H9 (cell line): ENCODE measurements around the gene CARD19. TPM values are rescaled to one million over a fixed set of nuclear protein-coding genes. Genes with fewer than 3 reads are reported as not detected.

ENCODE experiments used
- DNase-seq: peaks from one replicate; pipeline ENCODE4 v3.0.0-alpha.2; 2017
- H2AFZ ChIP-seq: one replicate; pipeline ENCODE4 v1.6.1; 2013; ENCODE audit warnings: mild to moderate bottlenecking, low read length, control low read depth, moderate library complexity
- H2AK5ac ChIP-seq: 2 replicates; pipeline ENCODE4 v1.6.1; 2013; ENCODE audit warnings: low read length, control low read depth, mixed read lengths; ENCODE audit not compliant: insufficient read length
- H2BK120ac ChIP-seq: one replicate; pipeline ENCODE4 v1.6.1; 2013; ENCODE audit warnings: low read depth, mild to moderate bottlenecking, low read length, control low read depth, inconsistent platforms; ENCODE audit not compliant: poor library complexity, severe bottlenecking
- H2BK12ac ChIP-seq: 2 replicates; pipeline ENCODE4 v1.6.1; 2013; ENCODE audit warnings: low read length, control low read depth, mixed read lengths, low read depth; ENCODE audit not compliant: insufficient read length
- H2BK15ac ChIP-seq: 2 replicates; pipeline ENCODE4 v1.6.1; 2013; ENCODE audit warnings: low read depth, low read length, control low read depth
- H2BK20ac ChIP-seq: one replicate; pipeline ENCODE4 v1.6.1; 2013; ENCODE audit warnings: low read depth, mild to moderate bottlenecking, low read length, control low read depth, inconsistent platforms; ENCODE audit not compliant: poor library complexity, severe bottlenecking
- H2BK5ac ChIP-seq: 2 replicates; pipeline ENCODE4 v1.6.1; 2013; ENCODE audit warnings: low read length, control low read depth, mixed read lengths; ENCODE audit not compliant: insufficient read length
- H3K14ac ChIP-seq: 2 replicates; pipeline ENCODE4 v1.6.1; 2013; ENCODE audit warnings: low read length, control low read depth; ENCODE audit not compliant: insufficient read depth
- H3K18ac ChIP-seq: 2 replicates; pipeline ENCODE4 v1.6.1; 2013; ENCODE audit warnings: low read depth, mild to moderate bottlenecking, mixed read lengths, low read length, control low read depth; ENCODE audit not compliant: insufficient read length
- H3K23ac ChIP-seq: 2 replicates; pipeline ENCODE4 v1.6.1; 2013; ENCODE audit warnings: low read length, control low read depth, mixed read lengths, low read depth; ENCODE audit not compliant: insufficient read length
- H3K23me2 ChIP-seq: 2 replicates; pipeline ENCODE4 v1.6.1; 2013; ENCODE audit warnings: low read depth, mild to moderate bottlenecking, mixed read lengths, low read length, control low read depth; ENCODE audit not compliant: insufficient read length, poor library complexity, severe bottlenecking
- H3K27ac ChIP-seq: 2 replicates; pipeline ENCODE4 v1.5.1; 2013; ENCODE audit warnings: low read length, control low read depth, mixed read lengths, low read depth; ENCODE audit not compliant: insufficient read length
- H3K27me3 ChIP-seq: 2 replicates; pipeline ENCODE4 v1.6.1; 2013; ENCODE audit warnings: low read length, control low read depth, inconsistent platforms; ENCODE audit not compliant: insufficient read depth
- H3K4ac ChIP-seq: 2 replicates; pipeline ENCODE4 v1.6.1; 2013; ENCODE audit warnings: low read depth, mild to moderate bottlenecking, control low read depth, inconsistent platforms, low read length, moderate library complexity
- H3K4me1 ChIP-seq: 2 replicates; pipeline ENCODE4 v1.6.1; 2013; ENCODE audit warnings: low read length, control low read depth, inconsistent platforms; ENCODE audit not compliant: insufficient read depth
- H3K4me2 ChIP-seq: 2 replicates; pipeline ENCODE4 v1.6.1; 2013; ENCODE audit warnings: low read length, control low read depth, mixed read lengths; ENCODE audit not compliant: insufficient read length, insufficient read depth
- H3K56ac ChIP-seq: 2 replicates; pipeline ENCODE4 v1.6.1; 2013; ENCODE audit warnings: low read depth, mild to moderate bottlenecking, mixed read lengths, low read length, control low read depth; ENCODE audit not compliant: insufficient read length
- H3K79me1 ChIP-seq: 2 replicates; pipeline ENCODE4 v1.6.1; 2013; ENCODE audit warnings: low read depth, mild to moderate bottlenecking, moderate library complexity, low read length, control low read depth, inconsistent platforms; ENCODE audit not compliant: insufficient read depth, poor library complexity, severe bottlenecking
- H3K79me2 ChIP-seq: 2 replicates; pipeline ENCODE4 v1.6.1; 2013; ENCODE audit warnings: low read length, control low read depth, inconsistent platforms; ENCODE audit not compliant: insufficient read depth
- H3K9ac ChIP-seq: 2 replicates; pipeline ENCODE4 v1.6.1; 2013; ENCODE audit warnings: low read length, control low read depth, mixed read lengths; ENCODE audit not compliant: insufficient read length; ENCODE audit errors: extremely low read depth
- H3K9me3 ChIP-seq: one replicate; pipeline ENCODE4 v1.6.1; 2013; ENCODE audit warnings: low read depth, low read length, inconsistent platforms; ENCODE audit not compliant: control insufficient read depth
- H3T11ph ChIP-seq: one replicate; pipeline ENCODE4 v1.6.1; 2013; ENCODE audit warnings: mild to moderate bottlenecking, low read length, control low read depth, inconsistent platforms
- H4K20me1 ChIP-seq: one replicate; pipeline ENCODE4 v1.6.1; 2013; ENCODE audit not compliant: control insufficient read depth, insufficient read length, insufficient read depth
- H4K5ac ChIP-seq: 2 replicates; pipeline ENCODE4 v1.6.1; 2013; ENCODE audit warnings: low read depth, mild to moderate bottlenecking, mixed read lengths, low read length, control low read depth; ENCODE audit not compliant: insufficient read length
- H4K8ac ChIP-seq: replicated peaks from 2 replicates; pipeline ENCODE4 v1.6.1; 2013; ENCODE audit warnings: low read length, control low read depth, mixed read lengths, low read depth; ENCODE audit not compliant: insufficient read length
- H4K91ac ChIP-seq: 2 replicates; pipeline ENCODE4 v1.6.1; 2013; ENCODE audit warnings: low read depth, mild to moderate bottlenecking, moderate library complexity, mixed read lengths, low read length, control low read depth; ENCODE audit not compliant: insufficient read length
- H3K27ac Mint-ChIP-seq, 3 experiments: 2 replicates in 2 of 3; 3 replicates in 1 of 3; pipeline ENCODE4 v1.8.0; 2020 to 2021; ENCODE audit warnings: mixed read lengths in 3 of 3, mild to moderate bottlenecking in 1 of 3, moderate library complexity in 1 of 3
- H3K27me3 Mint-ChIP-seq: 2 replicates; pipeline ENCODE4 v1.8.0; 2021; ENCODE audit warnings: low read depth, mild to moderate bottlenecking, moderate library complexity, mixed read lengths
- H3K36me3 Mint-ChIP-seq, 3 experiments: 2 replicates in 2 of 3; 3 replicates in 1 of 3; pipeline ENCODE4 v1.8.0; 2020 to 2021; ENCODE audit warnings: low read depth in 3 of 3, mixed read lengths in 3 of 3; ENCODE audit not compliant: insufficient read depth in 1 of 3
- H3K4me1 Mint-ChIP-seq, 2 experiments: 2 replicates each; pipeline ENCODE4 v1.8.0; 2020; ENCODE audit warnings: mixed read lengths in 2 of 2
- H3K4me3 Mint-ChIP-seq, 2 experiments: 2 replicates in 1 of 2; 3 replicates in 1 of 2; pipeline ENCODE4 v1.8.0; 2020 to 2021; ENCODE audit warnings: mild to moderate bottlenecking in 2 of 2, mixed read lengths in 2 of 2, moderate library complexity in 1 of 2
- H3K9me3 Mint-ChIP-seq, 2 experiments: 2 replicates in 1 of 2; 3 replicates in 1 of 2; pipeline ENCODE4 v1.8.0; 2020; ENCODE audit warnings: mild to moderate bottlenecking in 2 of 2, mixed read lengths in 2 of 2, moderate library complexity in 1 of 2
- WGBS: extraction: QIAGEN DNeasy Blood & Tissue Kit; methylation state at CpG from one replicate; pipeline ENCODE4 v1.1.7; 2013; ENCODE audit warnings: missing lambda C conversion rate, low lambda C conversion rate, mixed read lengths; ENCODE audit not compliant: insufficient read length; ENCODE audit errors: extremely low coverage; 5-methylcytosine and 5-hydroxymethylcytosine counted together
- total RNA-seq: library from RNA; stranded (reverse); gene quantifications from 2 replicates; pipeline ENCODE4 v1.2.1, GENCODE V29; 2021
- TF ChIP-seq, protein P1 (sequence below): fragments of 200-600 bp; sonication (generic); conservative IDR thresholded peaks from 3 replicates; pipeline ENCODE4 v1.8.0; 2021; ENCODE audit warnings: antibody characterized with exemption, mild to moderate bottlenecking

CARD19 gene
- total RNA-seq, 1 experiment from 2014 or later: 21.4 TPM

DNA sequence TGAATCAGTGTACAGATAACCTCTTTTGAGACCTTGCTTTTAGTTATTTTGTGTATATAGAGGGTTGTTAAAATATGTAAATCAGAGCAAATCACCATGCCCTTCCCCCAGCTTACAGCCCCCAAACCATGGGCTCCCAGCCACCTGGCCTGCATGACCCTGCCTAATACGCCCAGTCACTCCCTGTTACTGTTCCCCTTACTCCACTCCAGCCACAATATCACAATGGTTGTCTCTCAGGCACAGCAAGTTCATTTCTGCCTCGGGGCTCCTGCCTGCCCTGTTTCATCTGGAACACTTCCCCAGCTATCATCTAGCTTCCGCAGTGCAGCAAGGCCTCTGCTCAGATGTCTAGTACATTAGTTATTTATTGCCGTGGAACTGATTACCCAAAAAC, 5.0 kb upstream of the CARD19 start:
- H2BK5ac ChIP-seq: no peak overlapping the region
- H3K27ac ChIP-seq: no peak overlapping the region
- H3K18ac ChIP-seq: no peak overlapping the region
- no peak overlapping the region for H2BK20ac ChIP-seq
- H2BK120ac ChIP-seq: no peak overlapping the region
- H3K9me3 ChIP-seq: no peaks in the 10 kb centered on the region
- H4K20me1 ChIP-seq: peaks cover 3% of the 10 kb centered on the region
- no peaks in the 10 kb centered on the region for H3K79me2 ChIP-seq
- H3K23me2 ChIP-seq: peaks cover 2% of the 10 kb centered on the region
- no peak overlapping the region for H4K8ac ChIP-seq
- no peak overlapping the region for H4K91ac ChIP-seq
- DNase-seq: peak; percentile 18
- H2AFZ ChIP-seq: no peak overlapping the region
- no peak overlapping the region for H3K9ac ChIP-seq
- no peaks in the 10 kb centered on the region for H3K4me1 ChIP-seq
- Mint-ChIP-seq H3K36me3 (peaks cover 4 to 9% (median 4%) of the 10 kb centered on the region in 3 experiments; a peak in 5 of 7 replicates), H3K4me1 (peaks cover 8 to 11% of the 10 kb centered on the region in 2 experiments), H3K9me3 (peaks cover 0 to 4% of the 10 kb centered on the region in 2 experiments; a peak in 3 of 5 replicates), H3K27me3 (no peaks in the 10 kb centered on the region; the same call in 1 of the 2 replicates), H3K27ac (peak overlapping the region in 1 of 3 experiments; percentile 30; a peak in 2 of 7 replicates), H3K4me3 (no peak overlapping the region)
- no peak overlapping the region for H3K4me2 ChIP-seq
- no peak overlapping the region for H3K14ac ChIP-seq
- no peak overlapping the region for H2BK12ac ChIP-seq
- no peaks in the 10 kb centered on the region for H3K27me3 ChIP-seq
- H3K79me1 ChIP-seq: no peaks in the 10 kb centered on the region
- no peak overlapping the region for H4K5ac ChIP-seq
- no peak overlapping the region for H3K4ac ChIP-seq
- TF ChIP-seq, protein P1, sequence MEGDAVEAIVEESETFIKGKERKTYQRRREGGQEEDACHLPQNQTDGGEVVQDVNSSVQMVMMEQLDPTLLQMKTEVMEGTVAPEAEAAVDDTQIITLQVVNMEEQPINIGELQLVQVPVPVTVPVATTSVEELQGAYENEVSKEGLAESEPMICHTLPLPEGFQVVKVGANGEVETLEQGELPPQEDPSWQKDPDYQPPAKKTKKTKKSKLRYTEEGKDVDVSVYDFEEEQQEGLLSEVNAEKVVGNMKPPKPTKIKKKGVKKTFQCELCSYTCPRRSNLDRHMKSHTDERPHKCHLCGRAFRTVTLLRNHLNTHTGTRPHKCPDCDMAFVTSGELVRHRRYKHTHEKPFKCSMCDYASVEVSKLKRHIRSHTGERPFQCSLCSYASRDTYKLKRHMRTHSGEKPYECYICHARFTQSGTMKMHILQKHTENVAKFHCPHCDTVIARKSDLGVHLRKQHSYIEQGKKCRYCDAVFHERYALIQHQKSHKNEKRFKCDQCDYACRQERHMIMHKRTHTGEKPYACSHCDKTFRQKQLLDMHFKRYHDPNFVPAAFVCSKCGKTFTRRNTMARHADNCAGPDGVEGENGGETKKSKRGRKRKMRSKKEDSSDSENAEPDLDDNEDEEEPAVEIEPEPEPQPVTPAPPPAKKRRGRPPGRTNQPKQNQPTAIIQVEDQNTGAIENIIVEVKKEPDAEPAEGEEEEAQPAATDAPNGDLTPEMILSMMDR: no peak
- WGBS: no CpG with 5 or more reads among the region's 4 CpGs
- no peak overlapping the region for H2AK5ac ChIP-seq
- H2BK15ac ChIP-seq: no peak overlapping the region
- H3K23ac ChIP-seq: no peak overlapping the region
- H3T11ph ChIP-seq: no peak overlapping the region
- H3K56ac ChIP-seq: no peak overlapping the region
